ENCODE results near the gene G2E3.

DNA sequence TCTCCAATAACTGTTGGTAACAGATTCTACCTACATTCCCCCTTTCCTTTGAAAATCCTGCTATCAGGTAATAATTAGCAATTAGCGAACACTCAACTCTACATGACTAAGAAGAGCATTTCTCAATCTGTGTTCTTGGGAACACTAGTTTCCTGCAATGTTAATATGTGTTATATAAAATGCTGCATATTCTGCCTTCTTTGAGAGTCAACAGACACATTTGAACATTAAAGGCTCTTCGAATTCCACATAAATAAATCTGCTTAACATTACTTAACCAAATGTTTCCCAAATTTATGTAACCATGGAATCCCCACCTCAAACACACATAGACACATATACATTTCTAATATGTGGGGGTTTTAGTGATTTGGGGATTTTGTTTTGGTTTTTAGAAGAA, 41.2 kb upstream of the G2E3 start:
- no peak for TF ChIP-seq POLR2A (IDR thresholded peaks at IDR 0.05; ENCODE audit: low read depth, low read length)
- no peak for TF ChIP-seq POLR2AphosphoS5 (IDR thresholded peaks at IDR 0.05; ENCODE audit: low read depth, low read length)
- TF ChIP-seq PAX5 (IDR thresholded peaks at IDR 0.05; ENCODE audit: insufficient read depth, low read length, severe bottlenecking) = no peak
- no peak for TF ChIP-seq TAF1 (IDR thresholded peaks at IDR 0.05; ENCODE audit: low read depth, low read length)
- no peak for TF ChIP-seq POU2F2 (IDR thresholded peaks at IDR 0.05; ENCODE audit: low read depth, low read length)
- TF ChIP-seq SPI1 (IDR thresholded peaks at IDR 0.05; ENCODE audit: low read depth, low read length) = no peak
